Osteoblast (primary cell): Measurements from ENCODE around the gene HCCS. TPM values are rescaled to one million over a fixed set of nuclear protein-coding genes. Genes with fewer than 3 reads are reported as not detected.

Experiments used
- DNase-seq: peaks from one replicate; pipeline ENCODE4 v3.0.0; 2011; ENCODE audit warnings: low spot score, mixed read lengths; ENCODE audit not compliant: insufficient read length; ENCODE audit errors: missing footprints
- H2AFZ ChIP-seq: 2 replicates; pipeline ENCODE4 v1.6.0; 2011; ENCODE audit warnings: mild to moderate bottlenecking, low read length
- H3K27ac ChIP-seq: 2 replicates; pipeline ENCODE4 v1.5.1; 2011; ENCODE audit warnings: mild to moderate bottlenecking, low read depth, low read length, moderate library complexity
- H3K27me3 ChIP-seq: 2 replicates; pipeline ENCODE4 v1.6.0; 2012; ENCODE audit warnings: mild to moderate bottlenecking, control low read depth, inconsistent platforms, low read length, moderate library complexity; ENCODE audit not compliant: insufficient read depth
- H3K36me3 ChIP-seq: 2 replicates; pipeline ENCODE4 v1.5.1; 2011; ENCODE audit warnings: mild to moderate bottlenecking, low read length, control low read depth, moderate library complexity; ENCODE audit not compliant: insufficient read depth
- H3K4me1 ChIP-seq: 2 replicates; pipeline ENCODE4 v1.5.1; 2011; ENCODE audit warnings: mild to moderate bottlenecking, low read length, control low read depth, moderate library complexity; ENCODE audit not compliant: insufficient read depth
- H3K4me2 ChIP-seq: 2 replicates; pipeline ENCODE4 v1.6.0; 2011; ENCODE audit warnings: mild to moderate bottlenecking, low read length; ENCODE audit not compliant: insufficient read depth
- H3K4me3 ChIP-seq: fragments of 200-600 bp; sonication (generic); 3 replicates; pipeline ENCODE4 v1.5.1; 2012; ENCODE audit warnings: mild to moderate bottlenecking, low read length, inconsistent platforms; ENCODE audit not compliant: insufficient read depth
- H3K79me2 ChIP-seq: 2 replicates; pipeline ENCODE4 v1.6.0; 2012; ENCODE audit warnings: mild to moderate bottlenecking, low read length, control low read depth, inconsistent platforms; ENCODE audit not compliant: insufficient read depth
- H3K9me3 ChIP-seq: 2 replicates; pipeline ENCODE4 v1.5.1; 2011; ENCODE audit warnings: low read depth, low read length, control low read depth
- H4K20me1 ChIP-seq: 2 replicates; pipeline ENCODE4 v1.6.0; 2012; ENCODE audit warnings: mild to moderate bottlenecking, low read length, control low read depth; ENCODE audit not compliant: insufficient read depth
- CTCF ChIP-seq: IDR thresholded peaks from 2 replicates; pipeline ENCODE4 v1.5.1; 2011; ENCODE audit warnings: mild to moderate bottlenecking, low read depth, low read length, moderate library complexity; ENCODE audit errors: extremely low read depth
- total RNA-seq: library from RNA; depleted of rRNA; stranded (reverse); fragments of >200 nt; gene quantifications from 2 replicates; pipeline ENCODE4 v1.2.3, GENCODE V29; 2012

Gene HCCS
- total RNA-seq, 1 donor, result 17.7 TPM

- Histone ChIP-seq H3K36me3 (no peaks in the 10 kb centered on the region), H3K4me3 (no peak overlapping the region), H3K27ac (no peak overlapping the region), H4K20me1 (no peaks in the 10 kb centered on the region), H3K27me3 (no peaks in the 10 kb centered on the region), H3K9me3 (no peaks in the 10 kb centered on the region), H3K4me1 (no peaks in the 10 kb centered on the region), H3K4me2 (no peak overlapping the region), H2AFZ (no peak overlapping the region), H3K79me2 (no peaks in the 10 kb centered on the region)
- no peak for DNase-seq
- TF ChIP-seq CTCF, result peak; percentile 68
These were observed 26.5 kb downstream of the HCCS start for GRCh38 chrX:11137543-11138139.

GRCh38 chrX:11138498-11139390 is 27.6 kb downstream of the HCCS start:
- DNase-seq, result no peak
- H2AFZ ChIP-seq, result no peak overlapping the region
- H3K36me3 ChIP-seq, result no peaks in the 10 kb centered on the region
- H3K9me3 ChIP-seq, result no peaks in the 10 kb centered on the region
- H3K4me1 ChIP-seq, result no peaks in the 10 kb centered on the region
- TF ChIP-seq CTCF, result no peak
- H3K4me2 ChIP-seq, result no peak overlapping the region
- no peaks in the 10 kb centered on the region for H4K20me1 ChIP-seq
- H3K4me3 ChIP-seq, result no peak overlapping the region
- H3K79me2 ChIP-seq, result no peaks in the 10 kb centered on the region
- H3K27me3 ChIP-seq, result no peaks in the 10 kb centered on the region
- no peak overlapping the region for H3K27ac ChIP-seq

GRCh38 chrX:11143931-11144678 is 33.0 kb downstream of the HCCS start:
- Histone ChIP-seq H3K4me1 (no peaks in the 10 kb centered on the region), H3K4me2 (peak overlapping the region; percentile 62), H3K9me3 (no peaks in the 10 kb centered on the region), H3K36me3 (no peaks in the 10 kb centered on the region), H2AFZ (peak overlapping the region; percentile 48), H3K27me3 (no peaks in the 10 kb centered on the region), H3K27ac (no peak overlapping the region), H4K20me1 (no peaks in the 10 kb centered on the region), H3K4me3 (no peak overlapping the region), H3K79me2 (no peaks in the 10 kb centered on the region)
- TF ChIP-seq CTCF, result peak; percentile 72
- DNase-seq, result peak; percentile 89
